Smooth muscle cell of the coronary artery (primary cell): ENCODE results near the gene REXO4. TPM values are rescaled to one million over a fixed set of nuclear protein-coding genes. Genes with fewer than 3 reads are reported as not detected.

Experiments used
- total RNA-seq: library from RNA; depleted of rRNA; stranded (reverse); fragments of >200 nt; gene quantifications from 2 replicates; pipeline ENCODE4 v1.2.3, GENCODE V29; 2014; ENCODE audit warnings: low replicate concordance

Gene REXO4
- 17.4 and 27.3 TPM in 2 replicates for total RNA-seq

GRCh38 chr9:133417541-133418461 is at the start of gene REXO4:
REXO4 (minus strand) TSS chr9:133418010; CDS start chr9:133417844, 166 bp downstream.

DNA sequence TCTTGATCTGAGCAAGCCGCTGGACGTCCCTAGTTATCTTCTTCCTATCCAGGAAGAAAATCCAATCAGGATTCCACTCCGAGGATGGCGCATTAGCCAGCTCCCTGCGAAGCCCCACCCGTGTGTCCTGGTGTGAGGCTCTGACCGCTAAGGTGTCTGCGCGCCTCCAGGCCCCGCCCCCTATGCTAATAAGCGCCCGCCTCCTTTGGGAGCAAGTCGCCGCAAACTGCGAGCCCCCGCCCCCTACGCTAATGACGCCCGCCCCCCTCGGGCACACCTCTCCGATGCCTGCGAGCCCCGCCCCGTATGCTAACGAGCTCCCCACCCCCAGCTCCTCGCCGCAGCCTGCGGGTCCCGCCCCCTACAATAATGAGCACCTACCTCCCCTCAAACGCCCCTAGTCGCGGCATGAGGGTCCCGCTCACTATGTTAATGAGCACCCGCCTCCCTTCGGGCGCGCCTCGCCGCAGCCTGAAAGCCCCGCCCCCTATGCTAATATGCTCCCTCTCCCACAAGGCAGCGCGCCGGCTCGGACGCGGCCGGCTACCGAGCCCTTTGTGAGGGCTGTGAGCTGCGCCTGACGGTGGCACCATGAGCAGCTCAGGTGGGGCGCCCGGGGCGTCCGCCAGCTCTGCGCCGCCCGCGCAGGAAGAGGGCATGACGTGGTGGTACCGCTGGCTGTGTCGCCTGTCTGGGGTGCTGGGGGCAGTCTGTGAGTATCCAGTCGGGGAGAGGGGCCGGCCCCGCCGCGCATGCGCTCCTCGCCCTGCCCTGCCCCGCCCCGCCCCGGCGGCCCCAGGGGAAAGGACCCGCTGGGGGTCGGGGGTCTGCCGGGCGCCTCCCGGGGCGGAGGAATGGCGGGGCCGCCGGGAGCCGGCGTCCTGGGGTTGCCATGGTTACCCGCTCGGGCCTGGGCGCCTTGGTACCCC is 41.9 kb upstream of the REXO4 start, which contains the start of gene CACFD1:
CACFD1 (plus strand) TSS at position 503 of the 929 bp plus-strand sequence; CDS start at position 592, 89 bp downstream.

DNA sequence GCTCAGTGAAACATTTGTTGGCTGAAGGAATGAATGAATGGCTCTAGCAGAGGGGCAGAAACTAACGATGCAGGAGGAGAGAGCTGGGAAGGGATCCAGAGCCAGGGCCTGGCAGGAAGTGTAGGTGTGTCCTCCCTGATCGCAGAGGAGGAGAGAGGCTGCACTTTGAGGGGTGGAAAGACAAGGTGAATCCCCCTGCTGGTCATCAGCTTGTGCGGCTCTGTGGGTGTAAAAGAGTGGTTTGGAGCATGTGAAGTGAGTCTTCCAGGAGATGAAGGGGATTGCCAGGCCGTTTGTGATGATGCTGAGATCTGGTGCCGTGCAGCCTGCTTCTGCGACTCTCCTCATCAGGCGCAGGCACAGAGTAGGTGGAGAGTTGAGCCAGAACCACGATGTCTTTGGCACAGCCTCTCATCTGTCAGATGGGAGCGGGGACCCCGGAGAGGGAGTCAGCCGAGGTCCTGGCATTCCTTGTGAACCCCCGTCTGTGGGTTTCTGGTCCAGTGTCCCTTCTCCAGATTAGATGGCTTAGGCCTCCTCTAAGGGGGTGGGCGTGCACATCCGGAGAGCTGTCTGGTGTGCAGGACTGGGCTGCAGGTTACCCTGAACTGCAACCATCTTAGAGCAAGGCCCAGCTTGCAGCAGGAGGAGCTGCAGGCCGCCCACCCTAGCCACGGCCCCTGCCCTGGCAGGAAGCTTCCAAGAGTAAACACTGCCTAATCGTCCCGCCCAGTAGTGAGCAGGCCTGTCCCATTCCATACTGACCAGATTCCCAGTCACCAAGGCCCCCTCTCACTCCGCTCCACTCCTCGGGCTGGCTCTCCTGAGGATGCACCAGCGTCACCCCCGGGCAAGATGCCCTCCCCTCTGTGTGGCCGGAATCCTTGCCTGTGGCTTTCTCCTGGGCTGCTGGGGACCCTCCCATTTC is 4.1 kb upstream of the REXO4 start, which contains the start of gene ADAMTS13:
ADAMTS13 (plus strand) TSS at position 753 of the 928 bp plus-strand sequence; CDS start at position 830, 77 bp downstream.

DNA sequence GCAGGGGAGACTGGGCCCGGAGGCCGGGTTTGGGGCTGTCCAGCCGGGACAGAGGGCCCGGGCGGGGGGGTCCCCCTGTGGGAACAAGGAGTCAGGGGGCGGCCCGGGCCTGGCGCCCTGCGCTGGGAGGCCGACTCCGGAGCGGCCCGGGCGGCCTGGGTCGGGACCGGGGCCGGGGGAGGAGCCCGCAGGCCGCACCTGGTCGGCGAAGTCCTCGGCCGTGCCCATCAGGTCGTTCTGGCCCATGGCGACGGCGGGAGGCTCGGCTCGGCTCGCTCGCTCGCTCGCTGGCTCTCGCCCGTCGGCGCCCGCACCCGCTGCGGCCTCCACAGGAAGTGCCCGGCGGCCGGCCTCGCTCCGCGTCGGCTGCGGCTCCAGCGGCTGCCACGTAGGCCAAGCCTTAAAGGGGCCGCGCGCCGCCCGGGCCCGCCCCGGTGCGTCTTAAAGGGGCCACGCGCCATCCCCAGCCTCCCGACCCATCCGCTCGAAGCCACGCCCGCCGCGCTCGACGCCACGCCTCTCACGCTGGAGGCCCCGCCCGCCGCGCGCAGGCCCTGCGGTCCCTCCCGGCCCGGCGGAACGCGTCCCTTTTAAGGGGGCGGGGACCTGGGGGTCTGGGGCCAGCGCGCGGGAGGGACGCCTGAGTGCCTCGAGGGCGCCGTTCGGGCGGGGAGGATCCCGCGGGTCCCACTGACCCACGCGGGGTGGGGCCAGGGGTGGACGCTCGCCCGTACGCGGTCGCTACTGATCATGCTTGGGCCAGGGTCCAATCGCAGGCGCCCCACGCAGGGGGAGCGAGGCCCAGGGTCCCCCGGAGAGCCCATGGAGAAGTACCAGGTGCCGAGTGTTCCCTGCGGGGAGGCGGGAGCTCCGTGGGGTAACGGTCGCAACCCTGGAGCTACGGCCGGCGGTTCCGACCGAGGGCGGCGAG is 41.8 kb downstream of the REXO4 start, which contains the start of the genes STKLD1 and SURF4:
STKLD1 (plus strand) TSS at position 643 of the 931 bp plus-strand sequence; CDS start at position 751, 108 bp downstream.
SURF4 (minus strand) TSS at position 337 of the 931 bp plus-strand sequence; CDS start at position 246, 91 bp downstream.

GRCh38 chr9:133356391-133357091 is 61.3 kb downstream of the REXO4 start, which contains the start of the genes SURF1 and SURF2:
SURF1 (minus strand) TSS chr9:133356487; CDS start chr9:133356453, 34 bp downstream.
SURF2 (plus strand) TSS chr9:133356550; CDS start chr9:133356593, 43 bp downstream.

Other genes with a start within 250 kb of the REXO4 start
- not detected in 2 replicates for gene OBP2B, start 208.8 kb downstream of the REXO4 start, total RNA-seq
- gene ABO, start 142.8 kb downstream of the REXO4 start, total RNA-seq, result not detected in 2 replicates
- 8.1 and 11.0 TPM in 2 replicates for gene SURF6, start 81.8 kb downstream of the REXO4 start, total RNA-seq
- 13.8 and 63.1 TPM in 2 replicates for gene MED22, start 69.9 kb downstream of the REXO4 start, total RNA-seq
- gene RPL7A, start 69.8 kb downstream of the REXO4 start, total RNA-seq, result 3,249 and 3,613 TPM in 2 replicates
- 20.6 and 38.1 TPM in 2 replicates for gene SURF1, start 61.5 kb downstream of the REXO4 start, total RNA-seq
- gene SURF2, start 61.5 kb downstream of the REXO4 start, total RNA-seq, result 12.9 and 15.6 TPM in 2 replicates
- 512 and 569 TPM in 2 replicates for gene SURF4, start 42.0 kb downstream of the REXO4 start, total RNA-seq
- 0.35 and 0.75 TPM in 2 replicates for gene STKLD1, start 41.6 kb downstream of the REXO4 start, total RNA-seq
- gene ADAMTS13, start 4.4 kb upstream of the REXO4 start, total RNA-seq, result 1.8 and 3.5 TPM in 2 replicates
- gene CACFD1, start 42.0 kb upstream of the REXO4 start, total RNA-seq, result 8.0 and 9.6 TPM in 2 replicates
- gene SLC2A6, start 61.1 kb upstream of the REXO4 start, total RNA-seq, result 1.9 and 17.8 TPM in 2 replicates
- gene MYMK, start 106.9 kb upstream of the REXO4 start, total RNA-seq, result not detected in 2 replicates
- gene ADAMTSL2, start 116.7 kb upstream of the REXO4 start, total RNA-seq, result under 0.01 and 0.12 TPM in 2 replicates
- gene FAM163B, start 191.4 kb upstream of the REXO4 start, total RNA-seq, result not detected in 2 replicates
- gene DBH, start 218.4 kb upstream of the REXO4 start, total RNA-seq, result not detected in 2 replicates